ENCODE results near the gene BSDC1.

- TF ChIP-seq CTCF (IDR thresholded peaks at IDR 0.05 in 2 of 3, conservative IDR thresholded peaks at IDR 0.05 in 1 of 3; ENCODE audit: control insufficient read depth in 2 of 3, extremely low read depth in 1 of 3, insufficient read depth in 1 of 3, low read depth in 3 of 3, low read length in 3 of 3) (no peak), CHD1 (IDR thresholded peaks at IDR 0.05; ENCODE audit: low read depth, low read length) (no peak), CREM (IDR thresholded peaks at IDR 0.05; ENCODE audit: low read depth) (no peak), ZNF24 (IDR thresholded peaks at IDR 0.05) (no peak), JUNB (IDR thresholded peaks at IDR 0.05) (no peak)
Measured at GRCh38 chr1:32404946-32405345, 10.7 kb upstream of the BSDC1 start.

Data from GM12878 (cell line).